GM23338 (cell line): Measurements from ENCODE around the gene HES7. TPM values are rescaled to one million over a fixed set of nuclear protein-coding genes. Genes with fewer than 3 reads are reported as not detected.

ENCODE experiments used
- ATAC-seq: fragments of 200-7000 bp; cut with Tn5 transposase; 3 replicates; pipeline ENCODE4 v1.9.1; 2020
- DNase-seq: peaks from one replicate; pipeline ENCODE4 v3.0.0-alpha.2; 2015; ENCODE audit warnings: low spot score
- H2AFZ ChIP-seq: fragments of 200-600 bp; sonication (generic); 2 replicates; pipeline ENCODE4 v1.8.0; 2016; ENCODE audit warnings: antibody characterized with exemption, mild to moderate bottlenecking, moderate library complexity
- H3F3A ChIP-seq: fragments of 200-600 bp; sonication (generic); replicated peaks from 2 replicates; pipeline ENCODE4 v1.8.0; 2017; ENCODE audit warnings: antibody characterized with exemption, mixed run types, low read depth
- H3K27ac ChIP-seq: fragments of 200-600 bp; sonication (generic); 2 replicates; pipeline ENCODE4 v1.6.1; 2016; ENCODE audit warnings: low read depth
- H3K27me3 ChIP-seq: fragments of 200-600 bp; sonication (generic); 2 replicates; pipeline ENCODE4 v1.8.0; 2016; ENCODE audit warnings: mild to moderate bottlenecking, mixed run types, moderate library complexity; ENCODE audit not compliant: insufficient read depth
- H3K36me3 ChIP-seq: fragments of 200-600 bp; sonication (generic); 2 replicates; pipeline ENCODE4 v1.8.0; 2016; ENCODE audit warnings: mild to moderate bottlenecking; ENCODE audit not compliant: insufficient read depth
- H3K4me1 ChIP-seq: fragments of 200-600 bp; sonication (generic); 2 replicates; pipeline ENCODE4 v1.8.0; 2016; ENCODE audit warnings: mild to moderate bottlenecking, moderate library complexity; ENCODE audit not compliant: insufficient read depth
- H3K4me2 ChIP-seq: fragments of 200-600 bp; sonication (generic); 2 replicates; pipeline ENCODE4 v1.7.1; 2017; ENCODE audit warnings: mixed run types
- H3K4me3 ChIP-seq: fragments of 200-600 bp; sonication (generic); 2 replicates; pipeline ENCODE4 v1.6.1; 2016; ENCODE audit warnings: mixed run types
- H3K79me2 ChIP-seq: fragments of 200-600 bp; sonication (generic); replicated peaks from 2 replicates; pipeline ENCODE4 v1.8.0; 2017; ENCODE audit warnings: mild to moderate bottlenecking; ENCODE audit not compliant: insufficient read depth
- H3K9me2 ChIP-seq: fragments of 200-600 bp; sonication (generic); 2 replicates; pipeline ENCODE4 v1.8.0; 2017; ENCODE audit not compliant: insufficient read depth
- H4K20me1 ChIP-seq: fragments of 200-600 bp; sonication (generic); replicated peaks from 2 replicates; pipeline ENCODE4 v1.8.0; 2017; ENCODE audit warnings: mild to moderate bottlenecking; ENCODE audit not compliant: insufficient read depth
- H3K27ac Mint-ChIP-seq: 2 replicates; pipeline ENCODE4 v1.8.0; 2020; ENCODE audit warnings: inconsistent platforms, mild to moderate bottlenecking, moderate library complexity, mixed read lengths
- H3K27me3 Mint-ChIP-seq: 3 replicates; pipeline ENCODE4 v1.8.0; 2022; ENCODE audit warnings: low read depth, mild to moderate bottlenecking, moderate library complexity, mixed read lengths, inconsistent platforms; ENCODE audit not compliant: insufficient read depth, poor library complexity
- H3K36me3 Mint-ChIP-seq: 3 replicates; pipeline ENCODE4 v1.8.0; 2021; ENCODE audit warnings: low read depth, mild to moderate bottlenecking, inconsistent platforms, moderate library complexity, mixed read lengths
- H3K4me1 Mint-ChIP-seq: 3 replicates; pipeline ENCODE4 v1.8.0; 2020; ENCODE audit warnings: mild to moderate bottlenecking, inconsistent platforms, mixed read lengths
- H3K4me3 Mint-ChIP-seq: 3 replicates; pipeline ENCODE4 v1.8.0; 2021; ENCODE audit warnings: moderate library complexity, mild to moderate bottlenecking, inconsistent platforms, mixed read lengths
- H3K9me3 Mint-ChIP-seq: 3 replicates; pipeline ENCODE4 v1.8.0; 2020; ENCODE audit warnings: moderate library complexity, mild to moderate bottlenecking, inconsistent platforms, mixed read lengths
- CREB1 ChIP-seq: fragments of 250-450 bp; sonication (Bioruptor Pico); IDR thresholded peaks from 2 replicates; pipeline ENCODE4 v1.5.0; 2020; ENCODE audit warnings: low read depth, mild to moderate bottlenecking, moderate library complexity
- CTCF ChIP-seq, 2 experiments: fragments of 200-600 bp in 1 of 2; sonication (generic) in 1 of 2; conservative IDR thresholded peaks; 2 replicates each; pipeline versions ENCODE4 v1.5.1 to v1.6.1; 2016 to 2017; ENCODE audit warnings: antibody characterized with exemption in 2 of 2, low read depth in 2 of 2, mild to moderate bottlenecking in 2 of 2, moderate library complexity in 1 of 2
- ETS1 ChIP-seq: IDR thresholded peaks from 2 replicates; pipeline ENCODE4 v1.6.1; 2016; ENCODE audit warnings: antibody characterized with exemption
- EZH2 ChIP-seq: fragments of 200-600 bp; sonication (generic); IDR thresholded peaks from one replicate; pipeline ENCODE4 v1.8.0; 2017; ENCODE audit warnings: antibody characterized with exemption, mild to moderate bottlenecking, low read depth; ENCODE audit not compliant: unreplicated experiment
- EZH2phosphoT487 ChIP-seq: fragments of 200-600 bp; sonication (generic); IDR thresholded peaks from one replicate; pipeline ENCODE4 v1.8.1; 2018; ENCODE audit warnings: antibody characterized with exemption; ENCODE audit not compliant: unreplicated experiment
- JUNB ChIP-seq: IDR thresholded peaks from one replicate; pipeline ENCODE4 v1.6.1; 2016; ENCODE audit warnings: antibody characterized with exemption; ENCODE audit not compliant: unreplicated experiment
- NANOG ChIP-seq: IDR thresholded peaks from 2 replicates; pipeline ENCODE4 v1.6.1; 2016; ENCODE audit warnings: antibody characterized with exemption, borderline replicate concordance
- POLR2AphosphoS5 ChIP-seq: IDR thresholded peaks from 2 replicates; pipeline ENCODE4 v1.6.1; 2016; ENCODE audit warnings: antibody characterized with exemption, low read depth
- STAT1 ChIP-seq: IDR thresholded peaks from one replicate; pipeline ENCODE4 v1.6.1; 2016; ENCODE audit warnings: antibody characterized with exemption; ENCODE audit not compliant: unreplicated experiment
- ZNF114 ChIP-seq: fragments of 250-450 bp; sonication (Bioruptor Pico); IDR thresholded peaks from 2 replicates; pipeline ENCODE4 v1.5.0; 2020; ENCODE audit warnings: mild to moderate bottlenecking, moderate library complexity
- ZNF331 ChIP-seq: fragments of 250-450 bp; sonication (Bioruptor Pico); IDR thresholded peaks from 2 replicates; pipeline ENCODE4 v1.5.0; 2020; ENCODE audit warnings: low read depth, mild to moderate bottlenecking, moderate library complexity
- ZNF462 ChIP-seq: fragments of 250-450 bp; sonication (Bioruptor Pico); IDR thresholded peaks from 2 replicates; pipeline ENCODE4 v1.5.0; 2020; ENCODE audit warnings: mild to moderate bottlenecking, moderate library complexity
- polyA plus RNA-seq: library from polyadenylated mRNA; unstranded; fragments of >200 nt; fragmentation: Nextera tagmentation; extraction: Ambion mirVana; gene quantifications from 2 replicates; pipeline ENCODE4 v1.2.1, GENCODE V29; 2016
- total RNA-seq: library from RNA; depleted of rRNA; stranded (reverse); fragments of >200 nt; shearing (Covaris generic); gene quantifications from 2 replicates; pipeline ENCODE4 v1.2.3, GENCODE V29; 2014

The HES7 gene
- total and polyA plus RNA-seq, 2 experiments from 2014 or later = 0.14 TPM; not detected in 1

- no peaks in the 10 kb centered on the region for H4K20me1 ChIP-seq
- peaks cover 4% of the 10 kb centered on the region; the same call in 2 of the 3 replicates for H3K4me1 Mint-ChIP-seq
Observed at GRCh38 chr17:8100763-8101162, 23.1 kb downstream of the HES7 start.

More at GRCh38 chr17:8100763-8101162, 23.1 kb downstream of the HES7 start:
- Histone ChIP-seq H3K36me3 (no peaks in the 10 kb centered on the region), H3K4me3 (no peak overlapping the region), H3K79me2 (no peaks in the 10 kb centered on the region), H2AFZ (no peak overlapping the region), H3K4me2 (no peak overlapping the region), H3K27me3 (no peaks in the 10 kb centered on the region), H3K4me1 (no peaks in the 10 kb centered on the region), H3K9me2 (no peaks in the 10 kb centered on the region; the same call in 1 of the 2 replicates), H3K27ac (no peak overlapping the region), H3F3A (no peaks in the 10 kb centered on the region)
- no peak overlapping the region for H3K4me3 Mint-ChIP-seq
- H3K27me3 Mint-ChIP-seq = peaks cover 6% of the 10 kb centered on the region
- no peaks in the 10 kb centered on the region for H3K36me3 Mint-ChIP-seq
- TF ChIP-seq EZH2phosphoT487 (no peak), ZNF114 (CRISPR knock-in tag) (no peak), STAT1 (no peak), POLR2AphosphoS5 (no peak), NANOG (no peak), JUNB (no peak), ZNF331 (CRISPR knock-in tag) (no peak), ZNF462 (CRISPR knock-in tag) (no peak), ETS1 (no peak), EZH2 (no peak), CREB1 (CRISPR knock-in tag) (no peak), CTCF (conservative IDR thresholded peaks at IDR 0.05; ENCODE audit: low read depth in 2 of 2) (no peak)
- no peak for DNase-seq
- H3K27ac Mint-ChIP-seq = no peak overlapping the region
- no peak for ATAC-seq
- H3K9me3 Mint-ChIP-seq = no peaks in the 10 kb centered on the region
